HL-60 (cell line): Measurements from ENCODE around the gene UBAP2L.
A peak's percentile ranks its signal among the peaks of the same experiment; 100 is the strongest.

Source experiments
- microRNA-seq: library from miRNA; unstranded; fragments of <30 nt; microRNA quantifications from one replicate; pipeline ENCODE4, GENCODE V29; 2018

The UBAP2L gene

Small RNA genes lying within 50 kb of the gene (microRNA-seq; reads per million reads assigned to microRNA genes)
- gene MIR190B = 6.3 reads per million, percentile 21 among the genes with 10 or more reads in this experiment
